Stimulated activated CD8-positive, alpha-beta memory T cell treated with anti-CD3 and anti-CD28 coated beads, Interleukin-7, amount 100 ng/mL, for 48 hours (primary cell): ENCODE measurements around the gene SMAD6.

ENCODE experiments used
- DNase-seq, 2 donors: peaks; one replicate each; pipeline ENCODE4 v3.0.0-alpha.2; 2020; ENCODE audit warnings: low read depth in 1 of 2; ENCODE audit errors: extremely low read depth in 1 of 2

The SMAD6 gene

GRCh38 chr15:66738595-66738994, 36.6 kb downstream of the SMAD6 start:
- DNase-seq: no peak

- DNase-seq: no peak
These were observed 37.3 kb downstream of the SMAD6 start for GRCh38 chr15:66739287-66739686.

GRCh38 chr15:66740802-66741201, 38.8 kb downstream of the SMAD6 start:
- no peak for DNase-seq

GRCh38 chr15:66741646-66742045, 39.6 kb downstream of the SMAD6 start:
- DNase-seq: no peak

GRCh38 chr15:66742286-66742685, 40.2 kb downstream of the SMAD6 start:
- DNase-seq: no peak

GRCh38 chr15:66743204-66743603, 41.2 kb downstream of the SMAD6 start:
- no peak for DNase-seq

GRCh38 chr15:66743703-66744536, 41.9 kb downstream of the SMAD6 start:
- DNase-seq: no peak

GRCh38 chr15:66744610-66745279, 42.7 kb downstream of the SMAD6 start:
- DNase-seq: no peak

- DNase-seq: no peak
These were observed 43.6 kb downstream of the SMAD6 start for GRCh38 chr15:66745530-66746230.

- DNase-seq: no peak
These were observed 44.2 kb downstream of the SMAD6 start for GRCh38 chr15:66746231-66746605.

GRCh38 chr15:66747223-66747622, 45.2 kb downstream of the SMAD6 start:
- DNase-seq: no peak

- DNase-seq: no peak
These were observed 46.1 kb downstream of the SMAD6 start for GRCh38 chr15:66747886-66748707.

GRCh38 chr15:66748708-66749035, 46.6 kb downstream of the SMAD6 start:
- no peak for DNase-seq

GRCh38 chr15:66749841-66750575, 48.0 kb downstream of the SMAD6 start:
- DNase-seq: no peak

- no peak for DNase-seq
These were observed 48.6 kb downstream of the SMAD6 start for GRCh38 chr15:66750609-66751008.

GRCh38 chr15:66751579-66751978, 49.5 kb downstream of the SMAD6 start:
- DNase-seq: no peak

GRCh38 chr15:66752078-66752477, 50.0 kb downstream of the SMAD6 start:
- DNase-seq: no peak

GRCh38 chr15:66753687-66754377, 51.8 kb downstream of the SMAD6 start:
- no peak for DNase-seq

GRCh38 chr15:66754789-66755188, 52.8 kb downstream of the SMAD6 start:
- DNase-seq: no peak
